Esophagus muscularis mucosa (tissue), 4 donors: ENCODE measurements around the gene FREM3. TPM values are rescaled to one million over a fixed set of nuclear protein-coding genes. Genes with fewer than 3 reads are reported as not detected.

Experiments used
- DNase-seq: peaks from one replicate; pipeline ENCODE4 v3.0.0-alpha.2; 2017; ENCODE audit errors: extremely low spot score
- H3K27ac ChIP-seq, 4 donors: fragments of 200-600 bp; sonication (generic); replicated peaks in 1 of 4; 1 replicate in 3 of 4; 2 replicates in 1 of 4; pipeline ENCODE4 v1.5.1; 2016 to 2019; ENCODE audit warnings: mild to moderate bottlenecking in 1 of 4
- H3K27me3 ChIP-seq, 4 donors: fragments of 200-600 bp; sonication (generic); one replicate each; pipeline versions ENCODE4 v1.5.1 to v1.6.0; 2016 to 2019
- H3K36me3 ChIP-seq, 4 donors: fragments of 200-600 bp; sonication (generic); one replicate each; pipeline ENCODE4 v1.5.1; 2016 to 2019
- H3K4me1 ChIP-seq, 4 donors: fragments of 200-600 bp; sonication (generic); one replicate each; pipeline ENCODE4 v1.5.1; 2016 to 2019
- H3K4me3 ChIP-seq, 4 donors: fragments of 200-600 bp; sonication (generic); 1 replicate in 2 of 4; 2 replicates in 2 of 4; pipeline ENCODE4 v1.5.1; 2016 to 2019; ENCODE audit warnings: mild to moderate bottlenecking in 4 of 4, moderate library complexity in 1 of 4
- H3K9me3 ChIP-seq, 4 donors: fragments of 200-600 bp; sonication (generic); 1 replicate in 3 of 4; 2 replicates in 1 of 4; pipeline ENCODE4 v1.5.1; 2016 to 2019
- CTCF ChIP-seq, 3 experiments: fragments of 200-600 bp in 2 of 3; fragments of 450-650 bp in 1 of 3; sonication (generic) in 2 of 3; IDR thresholded peaks; one replicate each; pipeline ENCODE4 v1.5.1; 2017 to 2019; ENCODE audit warnings: antibody characterized with exemption in 3 of 3, mild to moderate bottlenecking in 2 of 3, moderate library complexity in 1 of 3
- EP300 ChIP-seq: sonication (generic); formaldehyde crosslinking; IDR thresholded peaks from one replicate; pipeline ENCODE4 v1.6.1; 2017; ENCODE audit warnings: antibody characterized with exemption
- POLR2A ChIP-seq: fragments of 450-650 bp; IDR thresholded peaks from one replicate; pipeline ENCODE4 v1.6.1; 2017; ENCODE audit warnings: antibody characterized with exemption, moderate library complexity, mild to moderate bottlenecking, low read depth
- POLR2AphosphoS5 ChIP-seq, 2 donors: sonication (generic); formaldehyde crosslinking; IDR thresholded peaks; one replicate each; pipeline ENCODE4 v1.6.1; 2017; ENCODE audit warnings: antibody characterized with exemption in 2 of 2
- whole genome bisulfite sequencing: methylation state at CpG from one replicate; pipeline ENCODE4 v1.1.5; 2018; 5-methylcytosine and 5-hydroxymethylcytosine counted together
- intact Hi-C: fragments of 100-400 bp; cut with DNase I; formaldehyde crosslinking; loops from one replicate; pipeline ENCODE4 v1.15.1; 2023
- total RNA-seq, 4 donors: library from RNA; depleted of rRNA; stranded (reverse); fragments of >200 nt; gene quantifications; one replicate each; pipeline versions ENCODE4 v1.1.0 to v1.2.1, GENCODE V29; 2016

Gene FREM3
- total RNA-seq, 4 donors from 2014 or later, result not detected

GRCh38 chr4:143654571-143654970 is 45.9 kb downstream of the FREM3 start:
- Histone ChIP-seq H3K4me1 (no peaks in the 10 kb centered on the region), H3K4me3 (no peak overlapping the region), H3K27me3 (no peaks in the 10 kb centered on the region), H3K9me3 (no peaks in the 10 kb centered on the region), H3K36me3 (no peaks in the 10 kb centered on the region), H3K27ac (no peak overlapping the region)
- 79% methylated on average over 1 of the region's 1 CpG for WGBS
- DNase-seq, result no peak
- intact Hi-C loops, result no loop called here
- no peak for TF ChIP-seq EP300
- no peak for TF ChIP-seq POLR2A
- no peak for TF ChIP-seq POLR2AphosphoS5 (IDR thresholded peaks at IDR 0.05)
- no peak for TF ChIP-seq CTCF (IDR thresholded peaks at IDR 0.05)

GRCh38 chr4:143653031-143653430 is 47.4 kb downstream of the FREM3 start:
- no peaks in the 10 kb centered on the region for H3K4me1 ChIP-seq
- no peak overlapping the region for H3K4me3 ChIP-seq
- H3K27me3 ChIP-seq, result no peaks in the 10 kb centered on the region
- no peak for DNase-seq
- 95% methylated on average over 3 of the region's 3 CpGs for WGBS
- TF ChIP-seq POLR2AphosphoS5 (IDR thresholded peaks at IDR 0.05), result no peak
- no peak for TF ChIP-seq CTCF (IDR thresholded peaks at IDR 0.05)
- TF ChIP-seq POLR2A, result no peak
- no peak for TF ChIP-seq EP300
- no peaks in the 10 kb centered on the region for H3K9me3 ChIP-seq
- intact Hi-C loops, result no loop called here
- H3K36me3 ChIP-seq, result no peaks in the 10 kb centered on the region
- no peak overlapping the region for H3K27ac ChIP-seq

GRCh38 chr4:143643399-143643798 is 57.1 kb downstream of the FREM3 start:
- Histone ChIP-seq H3K9me3 (no peaks in the 10 kb centered on the region), H3K27me3 (no peaks in the 10 kb centered on the region), H3K36me3 (no peaks in the 10 kb centered on the region), H3K4me3 (no peak overlapping the region), H3K27ac (no peak overlapping the region), H3K4me1 (peaks cover 0 to 9% (median 7%) of the 10 kb centered on the region in 4 donors)
- TF ChIP-seq CTCF (IDR thresholded peaks at IDR 0.05) (no peak), POLR2A (no peak), POLR2AphosphoS5 (IDR thresholded peaks at IDR 0.05) (no peak), EP300 (no peak)
- intact Hi-C loops, result no loop called here
- DNase-seq, result no peak

- Histone ChIP-seq H3K9me3 (no peaks in the 10 kb centered on the region), H3K4me1 (peaks cover 0 to 9% (median 7%) of the 10 kb centered on the region in 4 donors), H3K27me3 (no peaks in the 10 kb centered on the region), H3K36me3 (no peaks in the 10 kb centered on the region), H3K4me3 (no peak overlapping the region), H3K27ac (no peak overlapping the region)
- 92% methylated on average over 1 of the region's 1 CpG for WGBS
- no peak for TF ChIP-seq CTCF (IDR thresholded peaks at IDR 0.05)
- TF ChIP-seq POLR2AphosphoS5 (IDR thresholded peaks at IDR 0.05), result no peak
- no peak for TF ChIP-seq POLR2A
- TF ChIP-seq EP300, result no peak
- intact Hi-C loops, result no loop called here
- DNase-seq, result no peak
Measured at GRCh38 chr4:143642611-143643010, 57.9 kb downstream of the FREM3 start.

- whole genome bisulfite sequencing, result 23% methylated on average over 1 of the region's 1 CpG
- H3K27me3 ChIP-seq, result no peaks in the 10 kb centered on the region
- H3K4me1 ChIP-seq, result peaks cover 0 to 9% (median 7%) of the 10 kb centered on the region in 4 donors
- H3K9me3 ChIP-seq, result no peaks in the 10 kb centered on the region
- H3K4me3 ChIP-seq, result no peak overlapping the region
- intact Hi-C loops, result no loop called here
- no peaks in the 10 kb centered on the region for H3K36me3 ChIP-seq
- H3K27ac ChIP-seq, result no peak overlapping the region
- no peak for DNase-seq
- TF ChIP-seq POLR2A (no peak), POLR2AphosphoS5 (IDR thresholded peaks at IDR 0.05) (no peak), EP300 (no peak), CTCF (IDR thresholded peaks at IDR 0.05) (no peak)
Measured at GRCh38 chr4:143641361-143641760, 59.1 kb downstream of the FREM3 start.
